Renal pelvis (tissue), 3 donors: Measurements from ENCODE around the gene KRTAP13-4. TPM values are rescaled to one million over a fixed set of nuclear protein-coding genes. Genes with fewer than 3 reads are reported as not detected.

Experiments used
- polyA plus RNA-seq, 3 donors: library from polyadenylated mRNA; unstranded; fragments of 120-200 nt; gene quantifications; one replicate each; pipeline ENCODE4 v1.2.1, GENCODE V29; 2013; ENCODE audit not compliant: insufficient read length in 3 of 3

Gene KRTAP13-4
- polyA plus RNA-seq, 3 donors = not detected

Other genes with a start within 250 kb of the KRTAP13-4 start
- 10 to 100 TPM; 54.3 to 70.9 (median 56.5) TPM for gene CLDN8, start 214.1 kb upstream of the KRTAP13-4 start, polyA plus RNA-seq
- gene KRTAP24-1, start 147.3 kb upstream of the KRTAP13-4 start, polyA plus RNA-seq = not detected
- not detected for gene KRTAP25-1, start 140.7 kb upstream of the KRTAP13-4 start, polyA plus RNA-seq
- not detected for gene KRTAP26-1, start 109.9 kb upstream of the KRTAP13-4 start, polyA plus RNA-seq
- not detected for gene KRTAP27-1, start 92.5 kb upstream of the KRTAP13-4 start, polyA plus RNA-seq
- not detected for gene KRTAP23-1, start 81.6 kb upstream of the KRTAP13-4 start, polyA plus RNA-seq
- not detected for gene KRTAP13-2, start 57.9 kb upstream of the KRTAP13-4 start, polyA plus RNA-seq
- not detected for gene KRTAP13-1, start 34.2 kb upstream of the KRTAP13-4 start, polyA plus RNA-seq
- not detected for gene KRTAP13-3, start 4.3 kb upstream of the KRTAP13-4 start, polyA plus RNA-seq
- not detected for gene KRTAP15-1, start 10.1 kb downstream of the KRTAP13-4 start, polyA plus RNA-seq
- gene KRTAP19-1, start 50.1 kb downstream of the KRTAP13-4 start, polyA plus RNA-seq = not detected
- not detected for gene KRTAP19-2, start 57.2 kb downstream of the KRTAP13-4 start, polyA plus RNA-seq
- gene KRTAP19-3, start 61.8 kb downstream of the KRTAP13-4 start, polyA plus RNA-seq = not detected
- gene KRTAP19-4, start 66.9 kb downstream of the KRTAP13-4 start, polyA plus RNA-seq = not detected
- not detected for gene KRTAP19-5, start 71.9 kb downstream of the KRTAP13-4 start, polyA plus RNA-seq
- gene KRTAP19-6, start 111.6 kb downstream of the KRTAP13-4 start, polyA plus RNA-seq = not detected
- gene KRTAP19-7, start 131.1 kb downstream of the KRTAP13-4 start, polyA plus RNA-seq = not detected
- not detected for gene KRTAP22-2, start 160.2 kb downstream of the KRTAP13-4 start, polyA plus RNA-seq
- not detected for gene KRTAP6-3, start 162.2 kb downstream of the KRTAP13-4 start, polyA plus RNA-seq
- not detected for gene KRTAP6-2, start 168.7 kb downstream of the KRTAP13-4 start, polyA plus RNA-seq
- not detected for gene KRTAP22-1, start 170.9 kb downstream of the KRTAP13-4 start, polyA plus RNA-seq
- gene KRTAP6-1, start 183.7 kb downstream of the KRTAP13-4 start, polyA plus RNA-seq = not detected
- not detected for gene KRTAP20-1, start 186.2 kb downstream of the KRTAP13-4 start, polyA plus RNA-seq
- gene KRTAP20-4, start 190.4 kb downstream of the KRTAP13-4 start, polyA plus RNA-seq = not detected
- gene KRTAP20-2, start 205.0 kb downstream of the KRTAP13-4 start, polyA plus RNA-seq = not detected
- not detected for gene KRTAP20-3, start 212.6 kb downstream of the KRTAP13-4 start, polyA plus RNA-seq